GM21528 (cell line): Measurements from ENCODE around the gene VWDE.
"Not testable (repeated sequence)": the region's sequence is repeated elsewhere in the genome, so short reads cannot be mapped to it uniquely, and the experiment has no call there.

ENCODE experiments used
- ATAC-seq: cut with Tn5 transposase; IDR thresholded peaks from one replicate; pipeline ENCODE4 v1.9.1; 2021; ENCODE audit warnings: mild to moderate bottlenecking, moderate library complexity; ENCODE audit not compliant: unreplicated experiment, low FRiP score

VWDE gene

DNA sequence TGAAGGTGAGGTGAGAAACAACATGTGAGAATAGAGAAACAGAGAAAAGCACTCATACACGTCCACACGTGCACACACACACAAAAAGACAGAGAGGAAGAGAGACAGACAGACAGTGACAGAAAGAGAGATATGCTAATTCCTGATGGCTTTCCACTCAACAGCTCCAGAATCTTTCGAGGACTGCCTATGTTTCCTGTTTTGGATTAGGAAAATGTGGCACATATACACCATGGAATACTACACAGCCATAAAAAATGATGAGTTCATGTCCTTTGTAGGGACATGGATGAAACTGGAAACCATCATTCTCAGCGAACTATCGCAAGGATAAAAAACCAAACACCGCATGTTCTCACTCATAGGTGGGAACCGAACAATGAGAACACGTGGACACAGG, 4.0 kb upstream of the VWDE start:
- not testable (repeated sequence) for ATAC-seq

GRCh38 chr7:12402365-12402725, 1.3 kb downstream of the VWDE start:
- ATAC-seq: no peak

DNA sequence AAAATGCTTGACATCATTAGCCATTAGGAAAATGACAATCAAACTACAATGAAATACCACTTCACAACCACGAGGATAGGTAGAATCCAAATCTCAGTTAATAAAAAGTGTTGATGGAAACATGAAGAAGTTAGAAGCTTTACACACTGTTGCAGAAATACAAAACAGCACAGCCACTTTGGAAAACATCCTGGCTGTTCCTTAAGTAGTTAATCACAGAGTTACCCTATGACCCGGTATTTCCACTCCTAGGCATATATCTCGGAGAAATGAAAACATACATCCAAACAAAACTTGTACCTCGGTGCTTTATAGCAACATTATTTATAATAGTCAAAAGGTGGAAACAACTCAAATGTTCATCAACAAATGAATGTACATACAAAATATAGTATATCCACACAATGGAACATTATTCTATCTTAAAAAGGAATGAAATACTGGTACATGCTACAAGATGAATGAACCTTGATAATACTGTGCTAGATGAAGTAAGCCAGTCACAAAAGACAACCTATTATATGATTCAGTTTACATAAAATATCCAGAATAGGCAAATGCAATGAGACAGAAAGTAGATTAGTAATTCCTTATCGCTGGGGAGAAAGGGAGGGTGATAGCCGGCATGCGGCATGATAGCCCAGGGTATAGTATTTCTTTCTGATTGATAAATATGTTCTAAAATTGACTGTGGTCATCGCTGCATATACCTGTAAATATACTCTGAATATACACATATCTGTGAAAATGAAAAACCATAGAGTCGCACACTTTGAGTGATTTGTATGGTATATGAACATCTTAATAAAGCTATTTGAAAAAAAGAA, 1.9 kb downstream of the VWDE start:
- no peak for ATAC-seq

DNA sequence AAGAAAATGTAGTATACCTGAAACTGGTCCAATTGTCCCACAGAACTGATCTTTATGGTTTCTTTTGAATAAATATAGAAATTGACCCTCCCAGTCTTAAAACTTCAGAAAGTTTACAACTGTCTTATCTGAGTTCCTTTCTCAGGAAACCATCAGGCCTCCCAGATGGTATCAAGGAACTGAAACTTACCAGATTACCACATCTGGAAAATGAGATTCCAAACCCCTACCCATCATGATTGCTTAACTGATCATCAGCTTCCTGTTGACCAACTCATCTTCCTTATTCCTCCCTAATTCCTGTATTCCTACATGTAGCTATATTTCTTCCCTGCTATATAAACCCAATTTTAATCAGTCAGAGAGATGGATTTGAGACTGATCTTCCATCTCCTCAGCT, 5.5 kb downstream of the VWDE start:
- no peak for ATAC-seq

GRCh38 chr7:12397671-12398070, 6.0 kb downstream of the VWDE start:
- ATAC-seq: no peak

- ATAC-seq: not testable (repeated sequence)
These were observed 7.0 kb downstream of the VWDE start for GRCh38 chr7:12396670-12397069.

- ATAC-seq: no peak
These were observed 11.6 kb downstream of the VWDE start for GRCh38 chr7:12391922-12392615.

DNA sequence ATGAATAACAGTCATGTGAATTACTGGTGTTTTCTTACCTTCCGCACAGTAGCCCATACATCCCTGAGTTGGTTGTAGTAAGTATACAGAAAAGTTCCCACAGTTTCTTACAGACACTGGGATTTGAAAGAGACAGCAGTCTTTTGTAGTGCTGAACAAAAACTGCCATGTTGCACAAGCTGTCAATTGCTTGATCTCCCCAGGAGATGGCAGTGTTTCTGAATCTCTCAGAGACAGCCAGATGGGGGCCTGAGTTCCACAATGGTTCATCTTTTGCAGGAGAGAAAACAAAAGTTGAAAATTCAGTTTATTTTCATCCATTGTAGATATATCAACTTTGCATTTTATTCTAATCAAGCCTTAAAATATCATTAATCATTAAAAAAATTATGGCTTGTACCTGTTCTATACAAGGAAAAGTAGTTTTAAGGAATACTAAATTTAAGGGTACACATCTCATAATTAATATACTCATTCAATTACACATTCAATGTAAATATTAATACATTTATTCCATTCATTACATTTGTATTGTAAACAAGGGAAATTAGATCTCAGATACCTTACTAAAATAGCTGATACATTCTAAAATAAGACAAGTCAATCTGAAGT, 14.5 kb downstream of the VWDE start:
- peak; percentile 98 for ATAC-seq

- no peak for ATAC-seq
These were observed 17.3 kb downstream of the VWDE start for GRCh38 chr7:12386313-12386740.

- ATAC-seq: no peak
These were observed 18.3 kb downstream of the VWDE start for GRCh38 chr7:12385364-12385786.

DNA sequence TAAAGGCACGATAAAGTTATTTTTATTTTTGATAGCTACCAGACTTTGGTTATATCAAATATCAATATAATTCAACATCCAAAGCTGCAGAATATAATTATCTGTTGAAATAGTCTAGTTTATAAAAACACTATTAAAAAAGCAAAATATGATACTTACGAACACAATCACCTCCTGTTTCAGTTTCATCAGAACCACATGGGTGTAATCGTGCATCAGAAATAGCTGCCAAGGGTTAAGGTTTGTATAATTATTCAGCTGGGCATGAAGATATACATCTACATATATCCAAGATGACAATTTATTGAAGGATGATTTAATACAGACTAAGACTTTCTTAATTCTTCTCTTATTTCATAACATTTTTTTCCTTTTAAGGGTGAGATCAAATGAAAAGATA, 20.3 kb downstream of the VWDE start:
- no peak for ATAC-seq

GRCh38 chr7:12378389-12378788, 25.3 kb downstream of the VWDE start:
- no peak for ATAC-seq

DNA sequence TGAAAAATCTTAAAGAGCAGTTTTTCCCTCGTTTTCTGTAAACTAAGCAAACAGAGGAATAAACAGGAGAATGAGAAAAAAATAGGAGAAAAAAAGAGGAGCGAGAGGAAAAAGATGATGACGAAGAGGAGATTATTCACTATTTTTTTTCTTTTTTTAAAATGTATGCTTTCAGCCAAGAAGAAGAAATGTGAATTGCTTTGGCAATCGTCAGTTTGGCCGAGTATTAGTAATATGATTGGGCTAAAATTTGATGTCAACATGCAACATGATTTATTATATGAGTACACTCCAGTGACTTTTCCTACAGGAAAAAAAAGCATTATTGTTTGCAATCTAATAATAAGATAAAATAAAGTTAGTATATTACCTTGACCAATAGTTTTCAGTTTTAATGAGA, 26.3 kb downstream of the VWDE start:
- no peak for ATAC-seq

DNA sequence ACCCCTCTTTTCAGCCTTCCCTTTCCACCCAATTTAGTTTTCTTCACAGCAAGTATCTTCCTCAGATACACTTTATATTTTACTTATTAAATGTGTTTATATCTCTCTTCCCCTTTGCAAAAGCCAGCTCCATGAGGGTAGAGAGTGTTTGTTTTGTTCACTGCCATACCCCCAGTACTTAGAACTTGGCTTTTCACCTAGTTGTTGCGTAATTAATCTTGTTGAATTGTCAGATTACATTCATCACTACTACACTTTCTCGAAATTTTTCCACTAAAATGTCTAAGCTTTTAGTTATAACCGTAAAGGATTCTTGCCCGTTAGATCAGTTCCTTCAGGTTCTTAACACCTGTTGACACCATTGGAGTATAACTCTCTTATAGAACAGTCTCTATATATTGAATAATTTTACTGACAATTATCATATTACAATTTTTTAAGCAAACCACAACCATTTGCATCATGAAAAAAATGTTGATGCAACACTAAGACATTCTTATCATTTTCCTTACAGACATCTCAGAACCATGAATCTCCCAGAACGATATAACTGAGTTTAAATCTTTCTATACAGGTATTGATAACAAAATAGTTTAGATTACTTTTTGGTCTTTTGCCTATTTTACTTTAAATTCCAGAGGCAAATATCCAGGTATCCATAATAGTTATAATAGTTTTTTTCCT, 29.9 kb downstream of the VWDE start:
- no peak for ATAC-seq

GRCh38 chr7:12370249-12370648, 33.4 kb downstream of the VWDE start:
- ATAC-seq: no peak

DNA sequence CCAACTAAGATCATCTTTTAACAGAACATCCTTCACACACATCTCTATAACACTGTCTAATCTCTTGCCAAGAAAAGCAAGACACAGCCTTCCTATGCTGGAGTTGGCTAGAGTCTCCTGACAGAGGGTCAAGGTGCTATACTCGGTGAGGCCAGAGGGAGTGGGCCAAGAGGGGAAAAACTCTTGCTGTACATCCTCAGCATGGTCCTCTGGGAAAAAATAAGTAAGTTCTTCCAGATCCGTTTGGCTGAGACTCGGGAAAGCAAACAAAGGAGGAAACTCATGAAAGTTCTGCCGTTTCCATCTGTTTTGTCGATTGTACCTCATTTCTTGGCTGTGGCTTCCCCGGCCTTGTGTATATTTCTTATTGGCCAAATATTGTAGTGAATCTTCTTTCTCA, 33.9 kb downstream of the VWDE start:
- no peak for ATAC-seq

DNA sequence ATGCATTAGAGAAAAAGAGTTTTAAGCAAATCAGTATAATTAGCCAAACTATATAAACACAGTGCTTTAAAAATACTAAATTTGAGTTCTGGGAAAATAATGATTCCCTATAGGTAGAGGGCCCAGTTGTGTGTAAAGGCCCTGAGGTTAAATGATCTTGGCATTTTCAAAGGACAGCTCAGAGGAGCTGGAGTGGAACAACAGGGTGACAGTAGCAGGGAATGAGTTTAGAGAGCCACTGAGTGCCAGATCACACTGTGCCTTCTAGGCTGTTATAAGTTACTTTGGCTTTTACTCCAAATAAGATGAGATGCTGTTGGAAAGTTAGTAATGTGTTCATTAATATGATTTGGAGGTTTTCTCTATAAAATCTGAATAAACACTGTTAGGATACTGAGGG, 34.6 kb downstream of the VWDE start:
- ATAC-seq: no peak

DNA sequence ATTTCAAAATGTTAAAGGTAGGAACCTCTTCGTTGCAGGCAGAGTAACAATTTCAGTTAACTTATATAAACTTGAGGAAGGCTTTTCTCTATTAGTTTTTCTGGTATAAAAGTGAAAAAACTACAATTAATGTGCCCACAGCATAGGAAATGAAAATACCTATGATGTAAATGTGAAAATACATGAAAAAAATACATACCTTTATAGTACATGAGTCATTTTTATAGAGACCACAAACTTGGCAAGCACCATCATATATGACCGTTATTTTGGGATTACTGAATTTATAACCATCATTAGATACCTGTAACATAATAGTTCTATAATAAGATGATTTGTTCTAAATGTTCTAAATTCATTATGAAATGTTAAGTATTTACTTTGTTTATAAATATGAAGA, 42.7 kb downstream of the VWDE start:
- no peak for ATAC-seq

DNA sequence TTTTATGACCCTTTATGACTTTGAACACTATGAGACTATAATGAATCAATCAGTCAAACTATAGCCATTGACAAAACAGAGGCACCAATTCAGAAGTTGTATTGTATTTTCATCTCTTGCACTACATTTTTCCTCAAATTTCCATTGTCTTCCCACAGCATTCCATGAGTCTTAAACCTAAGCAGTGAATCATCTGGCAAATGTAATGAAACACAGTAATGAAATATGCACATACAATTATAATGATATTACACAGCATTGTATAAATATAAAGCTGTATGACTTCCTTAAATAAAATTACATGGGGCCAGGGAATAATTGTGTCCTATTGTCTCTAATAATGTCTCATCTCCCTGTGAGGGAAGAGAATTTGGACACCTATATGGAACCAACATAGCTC, 45.0 kb downstream of the VWDE start:
- no peak for ATAC-seq

DNA sequence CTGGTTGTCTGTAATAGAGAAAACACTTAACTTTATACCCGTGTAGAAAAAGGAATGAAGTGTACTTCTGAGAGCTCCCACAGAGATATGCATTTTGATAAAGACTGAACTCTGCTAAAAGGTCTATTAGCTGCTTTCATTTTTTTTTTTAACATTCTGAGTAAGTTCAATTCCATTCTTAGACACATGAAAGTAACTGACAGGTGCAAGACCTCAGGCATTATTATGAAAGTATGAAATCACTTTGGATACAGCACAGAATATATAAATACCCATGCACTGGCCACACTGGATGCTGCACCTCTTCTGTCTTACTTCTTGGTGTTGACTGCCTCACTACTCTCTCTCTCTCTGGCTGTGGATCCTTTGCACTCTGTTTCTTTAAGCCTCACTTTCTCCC, 46.2 kb downstream of the VWDE start:
- no peak for ATAC-seq

GRCh38 chr7:12351843-12352242, 51.8 kb downstream of the VWDE start:
- no peak for ATAC-seq
